HAP-1 (cell line): ENCODE data around the gene PRIMA1.

Experiments used
- DNase-seq, 2 experiments: peaks; one replicate each; pipeline ENCODE4 v3.0.0-alpha.2; 2016 to 2020; ENCODE audit warnings: low spot score in 2 of 2
- H3K27me3 ChIP-seq: fragments of 250-450 bp; sonication (Bioruptor Pico); 2 replicates; pipeline ENCODE4 v1.5.1; 2020; ENCODE audit warnings: low read depth, mild to moderate bottlenecking, moderate library complexity
- H3K36me3 ChIP-seq: fragments of 250-450 bp; sonication (Bioruptor Pico); replicated peaks from 2 replicates; pipeline ENCODE4 v1.5.1; 2020; ENCODE audit warnings: mild to moderate bottlenecking
- H3K4me1 ChIP-seq: fragments of 250-450 bp; sonication (Bioruptor Pico); 2 replicates; pipeline ENCODE4 v1.5.1; 2020; ENCODE audit warnings: mild to moderate bottlenecking
- H3K4me3 ChIP-seq: fragments of 250-450 bp; sonication (Bioruptor Pico); 2 replicates; pipeline ENCODE4 v1.5.1; 2020; ENCODE audit warnings: mild to moderate bottlenecking, moderate library complexity
- H3K9me3 ChIP-seq: fragments of 250-450 bp; sonication (Bioruptor Pico); 2 replicates; pipeline ENCODE4 v1.5.1; 2020; ENCODE audit warnings: mild to moderate bottlenecking, moderate library complexity
- in situ Hi-C: fragments of 300-500 bp; cut with MboI; formaldehyde crosslinking; loops from 3 replicates; pipeline ENCODE4 v1.14.3; 2020; ENCODE audit warnings: low sequenced_read_pairs, inconsistent platforms, mixed read lengths

The PRIMA1 gene

GRCh38 chr14:93727039-93727740 is 61.1 kb downstream of the PRIMA1 start:
- Histone ChIP-seq H3K4me3 (no peak overlapping the region), H3K36me3 (no peaks in the 10 kb centered on the region), H3K27me3 (no peaks in the 10 kb centered on the region), H3K4me1 (no peaks in the 10 kb centered on the region), H3K9me3 (no peaks in the 10 kb centered on the region)
- DNase-seq: no peak
- in situ Hi-C loops: no loop called here

- no peaks in the 10 kb centered on the region for H3K9me3 ChIP-seq
- no peak for DNase-seq
- H3K4me3 ChIP-seq: no peak overlapping the region
- in situ Hi-C loops: no loop called here
- no peaks in the 10 kb centered on the region for H3K27me3 ChIP-seq
- H3K36me3 ChIP-seq: no peaks in the 10 kb centered on the region
- H3K4me1 ChIP-seq: no peaks in the 10 kb centered on the region
Observed at GRCh38 chr14:93725993-93726392, 62.3 kb downstream of the PRIMA1 start.

GRCh38 chr14:93725002-93725582 is 63.2 kb downstream of the PRIMA1 start:
- in situ Hi-C loops: no loop called here
- peaks cover 3% of the 10 kb centered on the region; the same call in 1 of the 2 replicates for H3K36me3 ChIP-seq
- H3K4me3 ChIP-seq: no peak overlapping the region
- no peaks in the 10 kb centered on the region for H3K4me1 ChIP-seq
- no peaks in the 10 kb centered on the region for H3K27me3 ChIP-seq
- no peaks in the 10 kb centered on the region for H3K9me3 ChIP-seq
- DNase-seq: no peak

GRCh38 chr14:93723001-93723400 is 65.3 kb downstream of the PRIMA1 start:
- Histone ChIP-seq H3K36me3 (peaks cover 3% of the 10 kb centered on the region; the same call in 1 of the 2 replicates), H3K4me3 (no peak overlapping the region), H3K9me3 (no peaks in the 10 kb centered on the region), H3K27me3 (no peaks in the 10 kb centered on the region), H3K4me1 (no peaks in the 10 kb centered on the region)
- no peak for DNase-seq
- in situ Hi-C loops: no loop called here

- in situ Hi-C loops: no loop called here
- no peak for DNase-seq
Observed at GRCh38 chr14:93720981-93721483, 67.3 kb downstream of the PRIMA1 start.

GRCh38 chr14:93720076-93720815 is 68.0 kb downstream of the PRIMA1 start:
- Histone ChIP-seq H3K4me1 (no peaks in the 10 kb centered on the region), H3K36me3 (peaks cover 3% of the 10 kb centered on the region; the same call in 1 of the 2 replicates), H3K4me3 (no peak overlapping the region), H3K27me3 (no peaks in the 10 kb centered on the region), H3K9me3 (no peaks in the 10 kb centered on the region)
- in situ Hi-C loops: no loop called here
- peak in 1 of 2 experiments; percentile 5 for DNase-seq

More at GRCh38 chr14:93720981-93721483, 67.3 kb downstream of the PRIMA1 start:
- Histone ChIP-seq H3K36me3 (peaks cover 3% of the 10 kb centered on the region; the same call in 1 of the 2 replicates), H3K9me3 (no peaks in the 10 kb centered on the region), H3K4me3 (no peak overlapping the region), H3K27me3 (no peaks in the 10 kb centered on the region), H3K4me1 (no peaks in the 10 kb centered on the region)

- Histone ChIP-seq H3K36me3 (peaks cover 3% of the 10 kb centered on the region; the same call in 1 of the 2 replicates), H3K27me3 (no peaks in the 10 kb centered on the region), H3K4me1 (no peaks in the 10 kb centered on the region), H3K9me3 (no peaks in the 10 kb centered on the region), H3K4me3 (no peak overlapping the region)
- in situ Hi-C loops: no loop called here
- DNase-seq: no peak
Observed at GRCh38 chr14:93719256-93719655, 69.0 kb downstream of the PRIMA1 start.

GRCh38 chr14:93717668-93718320 is 70.5 kb downstream of the PRIMA1 start:
- in situ Hi-C loops: no loop called here
- no peaks in the 10 kb centered on the region for H3K9me3 ChIP-seq
- H3K36me3 ChIP-seq: peaks cover 3% of the 10 kb centered on the region; the same call in 1 of the 2 replicates
- no peaks in the 10 kb centered on the region for H3K4me1 ChIP-seq
- DNase-seq: no peak
- no peak overlapping the region for H3K4me3 ChIP-seq
- H3K27me3 ChIP-seq: no peaks in the 10 kb centered on the region

GRCh38 chr14:93716746-93717667 is 71.3 kb downstream of the PRIMA1 start:
- no peaks in the 10 kb centered on the region for H3K9me3 ChIP-seq
- H3K4me3 ChIP-seq: no peak overlapping the region
- H3K4me1 ChIP-seq: no peaks in the 10 kb centered on the region
- DNase-seq: no peak
- H3K27me3 ChIP-seq: no peaks in the 10 kb centered on the region
- peaks cover 3% of the 10 kb centered on the region; the same call in 1 of the 2 replicates for H3K36me3 ChIP-seq
- in situ Hi-C loops: no loop called here

GRCh38 chr14:93716002-93716745 is 72.1 kb downstream of the PRIMA1 start:
- in situ Hi-C loops: no loop called here
- H3K9me3 ChIP-seq: no peaks in the 10 kb centered on the region
- no peaks in the 10 kb centered on the region for H3K27me3 ChIP-seq
- no peaks in the 10 kb centered on the region for H3K4me1 ChIP-seq
- H3K4me3 ChIP-seq: no peak overlapping the region
- peaks cover 3% of the 10 kb centered on the region; the same call in 1 of the 2 replicates for H3K36me3 ChIP-seq
- DNase-seq: no peak

GRCh38 chr14:93715279-93715927 is 72.9 kb downstream of the PRIMA1 start:
- no peak for DNase-seq
- Histone ChIP-seq H3K4me1 (no peaks in the 10 kb centered on the region), H3K36me3 (no peaks in the 10 kb centered on the region), H3K9me3 (no peaks in the 10 kb centered on the region), H3K27me3 (no peaks in the 10 kb centered on the region), H3K4me3 (no peak overlapping the region)
- in situ Hi-C loops: no loop called here

GRCh38 chr14:93714605-93715004 is 73.7 kb downstream of the PRIMA1 start:
- no peak overlapping the region for H3K4me3 ChIP-seq
- H3K4me1 ChIP-seq: no peaks in the 10 kb centered on the region
- H3K9me3 ChIP-seq: no peaks in the 10 kb centered on the region
- H3K36me3 ChIP-seq: no peaks in the 10 kb centered on the region
- DNase-seq: no peak
- in situ Hi-C loops: no loop called here
- no peaks in the 10 kb centered on the region for H3K27me3 ChIP-seq
